ENCODE data around the gene DROSHA.

Gene DROSHA

GRCh38 chr5:31469466-31469865, 62.4 kb downstream of the DROSHA start:
- in situ Hi-C loops (cut with HindIII; ENCODE audit: low sequenced_read_pairs), result no loop called here
- no peak for DNase-seq (ENCODE audit: low read depth, low spot score)
- TF ChIP-seq CTCF (IDR thresholded peaks at IDR 0.05; ENCODE audit: low read depth, low read length), result no peak
- no peak overlapping the region for H3K4me3 ChIP-seq (ENCODE audit: low read depth, low read length)

DNA sequence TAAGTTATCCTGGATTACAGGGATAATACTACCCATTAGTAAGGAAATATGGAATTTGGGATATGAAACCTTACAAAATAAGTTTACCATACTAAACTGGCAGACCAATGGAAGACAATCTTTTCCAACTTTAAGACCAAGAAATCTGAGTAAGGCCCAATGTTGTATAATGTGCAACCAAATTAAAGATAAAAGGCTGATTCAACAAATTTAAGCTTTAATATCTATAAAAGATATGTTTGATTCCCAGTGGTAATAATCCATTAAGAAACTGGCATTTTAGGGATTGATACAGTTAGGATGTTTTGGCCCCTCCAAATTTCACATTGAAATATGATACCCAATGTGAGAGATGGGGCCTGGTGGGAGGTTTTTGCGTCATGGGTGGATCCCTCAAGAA, 66.6 kb downstream of the DROSHA start:
- in situ Hi-C loops (cut with HindIII; ENCODE audit: low sequenced_read_pairs), result no loop called here
- H3K4me3 ChIP-seq (ENCODE audit: low read depth, low read length), result no peak overlapping the region
- TF ChIP-seq CTCF (IDR thresholded peaks at IDR 0.05; ENCODE audit: low read depth, low read length), result no peak
- DNase-seq (ENCODE audit: low read depth, low spot score), result no peak

- no peak overlapping the region for H3K4me3 ChIP-seq (ENCODE audit: low read depth, low read length)
- no peak for DNase-seq (ENCODE audit: low read depth, low spot score)
- in situ Hi-C loops (cut with HindIII; ENCODE audit: low sequenced_read_pairs), result no loop called here
- no peak for TF ChIP-seq CTCF (IDR thresholded peaks at IDR 0.05; ENCODE audit: low read depth, low read length)
Measured at GRCh38 chr5:31464081-31464480, 67.8 kb downstream of the DROSHA start.

DNA sequence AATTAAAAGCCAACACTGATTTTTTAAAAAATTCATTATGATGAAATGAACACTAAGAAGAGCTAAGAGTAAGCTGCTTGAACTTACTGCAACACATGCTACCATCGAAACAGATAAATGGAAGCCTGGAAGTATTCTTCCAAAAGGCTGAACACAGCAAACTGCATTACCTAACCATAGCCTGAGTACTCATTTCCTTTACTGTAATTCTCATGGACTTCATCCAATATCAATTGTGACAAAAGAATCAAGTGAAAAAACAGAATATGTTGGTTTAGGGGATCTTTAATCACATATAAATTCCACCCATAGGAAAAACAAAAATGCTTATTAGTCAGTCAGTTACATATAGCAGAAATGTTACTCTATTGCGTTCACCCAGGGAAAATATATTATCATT, 68.5 kb downstream of the DROSHA start:
- TF ChIP-seq CTCF (IDR thresholded peaks at IDR 0.05; ENCODE audit: low read depth, low read length), result no peak
- in situ Hi-C loops (cut with HindIII; ENCODE audit: low sequenced_read_pairs), result no loop called here
- H3K4me3 ChIP-seq (ENCODE audit: low read depth, low read length), result no peak overlapping the region
- DNase-seq (ENCODE audit: low read depth, low spot score), result no peak

GRCh38 chr5:31459594-31459993, 72.3 kb downstream of the DROSHA start:
- no peak overlapping the region for H3K4me3 ChIP-seq (ENCODE audit: low read depth, low read length)
- no peak for DNase-seq (ENCODE audit: low read depth, low spot score)
- no peak for TF ChIP-seq CTCF (IDR thresholded peaks at IDR 0.05; ENCODE audit: low read depth, low read length)
- in situ Hi-C loops (cut with HindIII; ENCODE audit: low sequenced_read_pairs), result no loop called here

GRCh38 chr5:31455172-31455571, 76.7 kb downstream of the DROSHA start:
- in situ Hi-C loops (cut with HindIII; ENCODE audit: low sequenced_read_pairs), result no loop called here
- H3K4me3 ChIP-seq (ENCODE audit: low read depth, low read length), result no peak overlapping the region
- DNase-seq (ENCODE audit: low read depth, low spot score), result no peak
- no peak for TF ChIP-seq CTCF (IDR thresholded peaks at IDR 0.05; ENCODE audit: low read depth, low read length)

- no peak overlapping the region for H3K4me3 ChIP-seq (ENCODE audit: low read depth, low read length)
- no peak for DNase-seq (ENCODE audit: low read depth, low spot score)
- in situ Hi-C loops (cut with HindIII; ENCODE audit: low sequenced_read_pairs), result no loop called here
- TF ChIP-seq CTCF (IDR thresholded peaks at IDR 0.05; ENCODE audit: low read depth, low read length), result no peak
Measured at GRCh38 chr5:31453522-31453921, 78.4 kb downstream of the DROSHA start.

All from astrocyte of the spinal cord (primary cell).